Peyer's patch (tissue), 4 donors: ENCODE results near the gene SMG6.

ENCODE experiments used
- POLR2A ChIP-seq, 2 donors: fragments of 450-650 bp; IDR thresholded peaks; one replicate each; pipeline ENCODE4 v1.5.1; 2017; ENCODE audit warnings: antibody characterized with exemption in 2 of 2, mild to moderate bottlenecking in 2 of 2, moderate library complexity in 2 of 2
- TF ChIP-seq, protein P1 (sequence below), 6 experiments: fragments of 450-650 bp in 4 of 6; fragments of 200-600 bp in 2 of 6; sonication (generic) in 1 of 6; IDR thresholded peaks; one replicate each; pipeline ENCODE4 v1.5.1; 2017 to 2019; ENCODE audit warnings: antibody characterized with exemption in 6 of 6, mild to moderate bottlenecking in 3 of 6, moderate library complexity in 1 of 6

DNA sequence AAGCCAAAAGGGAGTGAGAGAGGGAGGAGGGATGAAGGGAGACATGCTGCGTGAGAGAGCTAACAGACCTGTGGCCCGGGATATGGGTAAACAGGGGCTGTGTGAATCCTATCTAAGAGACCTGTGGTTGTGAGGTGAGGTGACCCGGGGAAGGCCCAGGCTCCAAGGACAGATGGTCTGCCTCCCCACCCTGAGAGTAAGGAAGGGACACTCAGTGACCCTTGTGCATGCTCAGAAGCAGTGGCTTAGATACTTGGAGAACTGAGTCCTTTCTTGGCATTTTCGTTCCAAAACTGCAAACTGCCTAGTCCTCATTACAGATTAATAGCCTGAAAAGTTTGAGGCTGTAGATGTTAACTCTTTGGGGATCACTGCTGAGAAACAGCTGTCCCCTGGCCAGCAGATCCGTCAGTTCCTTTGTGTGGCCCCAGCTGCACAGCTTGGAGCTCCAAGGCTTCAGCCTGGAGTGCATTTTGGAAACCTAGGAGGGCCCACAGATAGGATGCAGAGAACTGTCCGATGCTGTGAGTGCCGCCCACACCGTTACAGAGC lies 121.6 kb downstream of the SMG6 start:
- TF ChIP-seq, protein P1, sequence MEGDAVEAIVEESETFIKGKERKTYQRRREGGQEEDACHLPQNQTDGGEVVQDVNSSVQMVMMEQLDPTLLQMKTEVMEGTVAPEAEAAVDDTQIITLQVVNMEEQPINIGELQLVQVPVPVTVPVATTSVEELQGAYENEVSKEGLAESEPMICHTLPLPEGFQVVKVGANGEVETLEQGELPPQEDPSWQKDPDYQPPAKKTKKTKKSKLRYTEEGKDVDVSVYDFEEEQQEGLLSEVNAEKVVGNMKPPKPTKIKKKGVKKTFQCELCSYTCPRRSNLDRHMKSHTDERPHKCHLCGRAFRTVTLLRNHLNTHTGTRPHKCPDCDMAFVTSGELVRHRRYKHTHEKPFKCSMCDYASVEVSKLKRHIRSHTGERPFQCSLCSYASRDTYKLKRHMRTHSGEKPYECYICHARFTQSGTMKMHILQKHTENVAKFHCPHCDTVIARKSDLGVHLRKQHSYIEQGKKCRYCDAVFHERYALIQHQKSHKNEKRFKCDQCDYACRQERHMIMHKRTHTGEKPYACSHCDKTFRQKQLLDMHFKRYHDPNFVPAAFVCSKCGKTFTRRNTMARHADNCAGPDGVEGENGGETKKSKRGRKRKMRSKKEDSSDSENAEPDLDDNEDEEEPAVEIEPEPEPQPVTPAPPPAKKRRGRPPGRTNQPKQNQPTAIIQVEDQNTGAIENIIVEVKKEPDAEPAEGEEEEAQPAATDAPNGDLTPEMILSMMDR (IDR thresholded peaks at IDR 0.05), result no peak
- TF ChIP-seq POLR2A (IDR thresholded peaks at IDR 0.05), result no peak
